ENCODE data around the gene PAH. TPM values are rescaled to one million over a fixed set of nuclear protein-coding genes. Genes with fewer than 3 reads are reported as not detected.
A peak's percentile ranks its signal among the peaks of the same experiment; 100 is the strongest.

The PAH gene
- total RNA-seq, 1 experiment from 2014 or later: not detected

- DNase-seq (ENCODE audit: low read depth): no peak
Observed at GRCh38 chr12:102900389-102900788, 16.7 kb downstream of the PAH start.

- DNase-seq (ENCODE audit: low read depth): no peak
Observed at GRCh38 chr12:102896067-102896466, 21.0 kb downstream of the PAH start.

- DNase-seq (ENCODE audit: low read depth): no peak
Observed at GRCh38 chr12:102891756-102892155, 25.3 kb downstream of the PAH start.

- DNase-seq (ENCODE audit: low read depth): no peak
Observed at GRCh38 chr12:102888511-102888910, 28.5 kb downstream of the PAH start.

- DNase-seq (ENCODE audit: low read depth): no peak
Observed at GRCh38 chr12:102885043-102885932, 31.8 kb downstream of the PAH start.

GRCh38 chr12:102883204-102883799, 33.7 kb downstream of the PAH start:
- DNase-seq (ENCODE audit: low read depth): no peak

- DNase-seq (ENCODE audit: low read depth): no peak
Observed at GRCh38 chr12:102880783-102881182, 36.3 kb downstream of the PAH start.

- DNase-seq (ENCODE audit: low read depth): peak; percentile 52
Observed at GRCh38 chr12:102879144-102879763, 37.8 kb downstream of the PAH start.

GRCh38 chr12:102876883-102877282, 40.2 kb downstream of the PAH start:
- no peak for DNase-seq (ENCODE audit: low read depth)

GRCh38 chr12:102874819-102875218, 42.2 kb downstream of the PAH start:
- no peak for DNase-seq (ENCODE audit: low read depth)

GRCh38 chr12:102873077-102873476, 44.0 kb downstream of the PAH start:
- no peak for DNase-seq (ENCODE audit: low read depth)

GRCh38 chr12:102871014-102871413, 46.0 kb downstream of the PAH start:
- no peak for DNase-seq (ENCODE audit: low read depth)

GRCh38 chr12:102869571-102869970, 47.5 kb downstream of the PAH start:
- DNase-seq (ENCODE audit: low read depth): no peak

- no peak for DNase-seq (ENCODE audit: low read depth)
Observed at GRCh38 chr12:102865821-102866615, 51.0 kb downstream of the PAH start.

- no peak for DNase-seq (ENCODE audit: low read depth)
Observed at GRCh38 chr12:102862486-102862885, 54.6 kb downstream of the PAH start.

GRCh38 chr12:102851246-102851645, 65.8 kb downstream of the PAH start:
- DNase-seq (ENCODE audit: low read depth): no peak

- DNase-seq (ENCODE audit: low read depth): no peak
Observed at GRCh38 chr12:102849722-102850447, 67.2 kb downstream of the PAH start.

- no peak for DNase-seq (ENCODE audit: low read depth)
Observed at GRCh38 chr12:102848832-102849231, 68.2 kb downstream of the PAH start.

GRCh38 chr12:102847131-102847530, 69.9 kb downstream of the PAH start:
- DNase-seq (ENCODE audit: low read depth): no peak

GRCh38 chr12:102833687-102834441, 83.2 kb downstream of the PAH start:
- DNase-seq (ENCODE audit: low read depth): no peak
